ENCODE measurements around the gene OGG1.

Gene OGG1

GRCh38 chr3:9746330-9746729 lies 3.4 kb upstream of the OGG1 start:
- Histone ChIP-seq H3K9ac (ENCODE audit: low read depth, low read length, poor library complexity) (no peak overlapping the region), H2BK12ac (ENCODE audit: low read length) (no peak overlapping the region), H2AFZ (ENCODE audit: low read length) (no peak overlapping the region), H2BK15ac (ENCODE audit: low read length) (no peak overlapping the region), H3K4me1 (ENCODE audit: control insufficient read depth in 2 of 2, insufficient read depth in 1 of 2, low read depth in 1 of 2, low read length in 2 of 2) (peaks cover 4 to 5% of the 10 kb centered on the region in 2 donors), H3K79me1 (ENCODE audit: low read depth, low read length) (peaks cover 6% of the 10 kb centered on the region), H3K23ac (ENCODE audit: low read depth, low read length, poor library complexity) (no peak overlapping the region), H3K4me2 (ENCODE audit: insufficient read depth, low read length, poor library complexity, severe bottlenecking) (no peak overlapping the region), H3K9me3 (replicated peaks in 1 of 2; ENCODE audit: control insufficient read depth in 2 of 2, insufficient read depth in 1 of 2, low read depth in 1 of 2, low read length in 2 of 2) (peaks cover 0 to 2% of the 10 kb centered on the region in 2 donors), H3K14ac (ENCODE audit: low read length) (no peak overlapping the region), H4K91ac (ENCODE audit: low read depth, low read length, poor library complexity) (no peak overlapping the region), H3K18ac (ENCODE audit: low read length) (no peak overlapping the region), H3K27me3 (ENCODE audit: control insufficient read depth in 3 of 3, insufficient read depth in 3 of 3, low read depth in 1 of 3, low read length in 3 of 3) (no peaks in the 10 kb centered on the region), H2AK5ac (ENCODE audit: low read depth, low read length) (no peak overlapping the region), H3K36me3 (replicated peaks in 1 of 2; ENCODE audit: control insufficient read depth in 2 of 2, insufficient read depth in 2 of 2, low read length in 2 of 2) (peaks cover 66 to 84% of the 10 kb centered on the region in 2 donors), H4K8ac (ENCODE audit: low read depth, low read length) (no peak overlapping the region), H3K4ac (ENCODE audit: low read length) (no peak overlapping the region), H3K4me3 (ENCODE audit: low read length in 2 of 2) (no peak overlapping the region), H2BK5ac (ENCODE audit: low read length) (no peak overlapping the region), H2BK120ac (ENCODE audit: low read depth, low read length) (no peak overlapping the region), H3K27ac (replicated peaks; ENCODE audit: low read length) (no peak overlapping the region)
- WGBS, 2 donors (ENCODE audit: extremely low coverage in 2 of 2, insufficient read length in 2 of 2, insufficient replicate concordance in 1 of 2): no CpG with 5 or more reads among the region's 5 CpGs
- no peak for DNase-seq (ENCODE audit: low spot score)

GRCh38 chr3:9747267-9747666 lies 2.5 kb upstream of the OGG1 start:
- Histone ChIP-seq H3K9me3 (replicated peaks in 1 of 2; ENCODE audit: control insufficient read depth in 2 of 2, insufficient read depth in 1 of 2, low read depth in 1 of 2, low read length in 2 of 2) (peaks cover 0 to 2% of the 10 kb centered on the region in 2 donors), H3K23ac (ENCODE audit: low read depth, low read length, poor library complexity) (no peak overlapping the region), H2BK12ac (ENCODE audit: low read length) (no peak overlapping the region), H3K4me2 (ENCODE audit: insufficient read depth, low read length, poor library complexity, severe bottlenecking) (no peak overlapping the region), H3K27ac (replicated peaks; ENCODE audit: low read length) (no peak overlapping the region), H2AFZ (ENCODE audit: low read length) (no peak overlapping the region), H3K14ac (ENCODE audit: low read length) (no peak overlapping the region), H4K8ac (ENCODE audit: low read depth, low read length) (no peak overlapping the region), H3K9ac (ENCODE audit: low read depth, low read length, poor library complexity) (peak overlapping the region; percentile 47), H3K27me3 (ENCODE audit: control insufficient read depth in 3 of 3, insufficient read depth in 3 of 3, low read depth in 1 of 3, low read length in 3 of 3) (no peaks in the 10 kb centered on the region), H2AK5ac (ENCODE audit: low read depth, low read length) (no peak overlapping the region), H3K4me3 (ENCODE audit: low read length in 2 of 2) (no peak overlapping the region), H4K91ac (ENCODE audit: low read depth, low read length, poor library complexity) (no peak overlapping the region), H2BK120ac (ENCODE audit: low read depth, low read length) (peak overlapping the region; percentile 23), H3K4ac (ENCODE audit: low read length) (no peak overlapping the region), H3K36me3 (replicated peaks in 1 of 2; ENCODE audit: control insufficient read depth in 2 of 2, insufficient read depth in 2 of 2, low read length in 2 of 2) (peaks cover 66 to 84% of the 10 kb centered on the region in 2 donors), H2BK15ac (ENCODE audit: low read length) (no peak overlapping the region), H3K4me1 (ENCODE audit: control insufficient read depth in 2 of 2, insufficient read depth in 1 of 2, low read depth in 1 of 2, low read length in 2 of 2) (peaks cover 4 to 8% of the 10 kb centered on the region in 2 donors), H3K18ac (ENCODE audit: low read length) (no peak overlapping the region), H3K79me1 (ENCODE audit: low read depth, low read length) (peaks cover 6% of the 10 kb centered on the region), H2BK5ac (ENCODE audit: low read length) (no peak overlapping the region)
- no CpG with 5 or more reads among the region's 8 CpGs for WGBS, 2 donors (ENCODE audit: extremely low coverage in 2 of 2, insufficient read length in 2 of 2, insufficient replicate concordance in 1 of 2)
- DNase-seq (ENCODE audit: low spot score): no peak

- Histone ChIP-seq H2BK12ac (ENCODE audit: low read length) (no peak overlapping the region), H4K91ac (ENCODE audit: low read depth, low read length, poor library complexity) (no peak overlapping the region), H2BK15ac (ENCODE audit: low read length) (no peak overlapping the region), H3K4me3 (ENCODE audit: low read length in 2 of 2) (no peak overlapping the region), H2BK5ac (ENCODE audit: low read length) (no peak overlapping the region), H3K9ac (ENCODE audit: low read depth, low read length, poor library complexity) (no peak overlapping the region), H2AK5ac (ENCODE audit: low read depth, low read length) (no peak overlapping the region), H3K4ac (ENCODE audit: low read length) (no peak overlapping the region), H3K9me3 (replicated peaks in 1 of 2; ENCODE audit: control insufficient read depth in 2 of 2, insufficient read depth in 1 of 2, low read depth in 1 of 2, low read length in 2 of 2) (peaks cover 0 to 2% of the 10 kb centered on the region in 2 donors), H4K8ac (ENCODE audit: low read depth, low read length) (no peak overlapping the region), H3K27me3 (ENCODE audit: control insufficient read depth in 3 of 3, insufficient read depth in 3 of 3, low read depth in 1 of 3, low read length in 3 of 3) (no peaks in the 10 kb centered on the region), H3K18ac (ENCODE audit: low read length) (no peak overlapping the region), H2BK120ac (ENCODE audit: low read depth, low read length) (no peak overlapping the region), H3K27ac (replicated peaks; ENCODE audit: low read length) (no peak overlapping the region), H2AFZ (ENCODE audit: low read length) (no peak overlapping the region), H3K79me1 (ENCODE audit: low read depth, low read length) (peaks cover 8% of the 10 kb centered on the region), H3K4me2 (ENCODE audit: insufficient read depth, low read length, poor library complexity, severe bottlenecking) (no peak overlapping the region), H3K4me1 (ENCODE audit: control insufficient read depth in 2 of 2, insufficient read depth in 1 of 2, low read depth in 1 of 2, low read length in 2 of 2) (peaks cover 4 to 8% of the 10 kb centered on the region in 2 donors), H3K23ac (ENCODE audit: low read depth, low read length, poor library complexity) (no peak overlapping the region), H3K14ac (ENCODE audit: low read length) (no peak overlapping the region), H3K36me3 (replicated peaks in 1 of 2; ENCODE audit: control insufficient read depth in 2 of 2, insufficient read depth in 2 of 2, low read length in 2 of 2) (peaks cover 62 to 83% of the 10 kb centered on the region in 2 donors)
- no peak for DNase-seq (ENCODE audit: low spot score)
- WGBS, 2 donors (ENCODE audit: extremely low coverage in 2 of 2, insufficient read length in 2 of 2, insufficient replicate concordance in 1 of 2): no CpG with 5 or more reads among the region's 2 CpGs
Observed at GRCh38 chr3:9748031-9748430, 1.7 kb upstream of the OGG1 start.

GRCh38 chr3:9749296-9749644 lies 482 bp upstream of the OGG1 start:
- Histone ChIP-seq H2BK5ac (ENCODE audit: low read length) (peak overlapping the region; percentile 97), H3K4me1 (ENCODE audit: control insufficient read depth in 2 of 2, insufficient read depth in 1 of 2, low read depth in 1 of 2, low read length in 2 of 2) (peaks cover 4 to 8% of the 10 kb centered on the region in 2 donors), H2BK12ac (ENCODE audit: low read length) (no peak overlapping the region), H3K27me3 (ENCODE audit: control insufficient read depth in 3 of 3, insufficient read depth in 3 of 3, low read depth in 1 of 3, low read length in 3 of 3) (no peaks in the 10 kb centered on the region), H3K23ac (ENCODE audit: low read depth, low read length, poor library complexity) (peak overlapping the region; percentile 45), H3K4ac (ENCODE audit: low read length) (no peak overlapping the region), H3K27ac (replicated peaks; ENCODE audit: low read length) (peak overlapping the region; percentile 89), H3K4me3 (ENCODE audit: low read length in 2 of 2) (peak overlapping the region; percentile 55 to 84), H4K91ac (ENCODE audit: low read depth, low read length, poor library complexity) (no peak overlapping the region), H4K8ac (ENCODE audit: low read depth, low read length) (no peak overlapping the region), H2AFZ (ENCODE audit: low read length) (peak overlapping the region; percentile 93), H2BK15ac (ENCODE audit: low read length) (no peak overlapping the region), H3K9me3 (replicated peaks in 1 of 2; ENCODE audit: control insufficient read depth in 2 of 2, insufficient read depth in 1 of 2, low read depth in 1 of 2, low read length in 2 of 2) (peaks cover 0 to 2% of the 10 kb centered on the region in 2 donors), H2AK5ac (ENCODE audit: low read depth, low read length) (no peak overlapping the region), H2BK120ac (ENCODE audit: low read depth, low read length) (no peak overlapping the region), H3K14ac (ENCODE audit: low read length) (no peak overlapping the region), H3K18ac (ENCODE audit: low read length) (peak overlapping the region; percentile 61), H3K36me3 (replicated peaks in 1 of 2; ENCODE audit: control insufficient read depth in 2 of 2, insufficient read depth in 2 of 2, low read length in 2 of 2) (peaks cover 51 to 79% of the 10 kb centered on the region in 2 donors), H3K4me2 (ENCODE audit: insufficient read depth, low read length, poor library complexity, severe bottlenecking) (peak overlapping the region; percentile 76), H3K79me1 (ENCODE audit: low read depth, low read length) (peaks cover 8% of the 10 kb centered on the region), H3K9ac (ENCODE audit: low read depth, low read length, poor library complexity) (peak overlapping the region; percentile 87)
- WGBS, 2 donors (ENCODE audit: extremely low coverage in 2 of 2, insufficient read length in 2 of 2, insufficient replicate concordance in 1 of 2): no CpG with 5 or more reads among the region's 19 CpGs
- DNase-seq (ENCODE audit: low spot score): no peak

All from neuronal stem cell (in vitro differentiated cells).